Activated CD4-positive, alpha-beta T cell treated with anti-CD3 and anti-CD28 coated beads, Interleukin-2, amount 10 ng/mL, durations not matched to agents 7 days and 5 days (primary cell): ENCODE measurements around the gene GATD1. TPM values are rescaled to one million over a fixed set of nuclear protein-coding genes. Genes with fewer than 3 reads are reported as not detected.

Experiments
- CTCF ChIA-PET: fragments of 350-600 bp; sonication (Branson Sonifier 250); formaldehyde crosslinking; loops from one replicate; lab custom pipeline; 2021; ENCODE audit warnings: antibody characterized with exemption; lab: Charles Lee
- POLR2A ChIA-PET: fragments of 350-600 bp; sonication (Branson Sonifier 250); formaldehyde crosslinking; loops from one replicate; lab custom pipeline; 2021; ENCODE audit warnings: antibody characterized with exemption; lab: Charles Lee
- DNase-seq: peaks from one replicate; pipeline ENCODE4 v3.0.0-alpha.2; 2020
- H3K27ac Mint-ChIP-seq: one replicate; pipeline ENCODE4 v1.8.0; 2021; ENCODE audit warnings: mild to moderate bottlenecking, moderate library complexity, mixed read lengths
- H3K27me3 Mint-ChIP-seq: one replicate; pipeline ENCODE4 v1.8.0; 2021; ENCODE audit warnings: mixed read lengths
- H3K36me3 Mint-ChIP-seq: one replicate; pipeline ENCODE4 v1.8.0; 2021; ENCODE audit warnings: low read depth, mixed read lengths
- H3K4me1 Mint-ChIP-seq: one replicate; pipeline ENCODE4 v1.8.0; 2021; ENCODE audit warnings: mixed read lengths
- H3K4me3 Mint-ChIP-seq: one replicate; pipeline ENCODE4 v1.8.0; 2021; ENCODE audit warnings: mild to moderate bottlenecking, moderate library complexity, mixed read lengths
- H3K9me3 Mint-ChIP-seq: one replicate; pipeline ENCODE4 v1.8.0; 2021; ENCODE audit warnings: mixed read lengths
- total RNA-seq, 2 experiments: library from RNA; stranded (reverse); gene quantifications; one replicate each; pipeline ENCODE4 v1.2.3, GENCODE V29; 2021

The GATD1 gene
- total RNA-seq, 2 experiments from 2014 or later: 58.2 to 62.1 TPM

GRCh38 chr11:722346-722811 is 54.9 kb downstream of the GATD1 start:
- no peak overlapping the region for H3K27ac Mint-ChIP-seq
- peaks cover 27% of the 10 kb centered on the region for H3K27me3 Mint-ChIP-seq
- H3K4me3 Mint-ChIP-seq: no peak overlapping the region
- H3K9me3 Mint-ChIP-seq: no peaks in the 10 kb centered on the region
- no peak for DNase-seq
- H3K4me1 Mint-ChIP-seq: peaks cover 21% of the 10 kb centered on the region
- POLR2A ChIA-PET: no interaction called here
- H3K36me3 Mint-ChIP-seq: no peaks in the 10 kb centered on the region
- CTCF ChIA-PET: interaction anchor here (0.8 to 3.4 kb wide), 10 partner anchors 10 to 168 kb away, joined by 3 to 16 read pairs (median 4); partner anchors contain the start of genes DEAF1, EPS8L2 and TMEM80

GRCh38 chr11:721741-722345 is 55.4 kb downstream of the GATD1 start:
- no peak overlapping the region for H3K27ac Mint-ChIP-seq
- no peaks in the 10 kb centered on the region for H3K36me3 Mint-ChIP-seq
- no peaks in the 10 kb centered on the region for H3K9me3 Mint-ChIP-seq
- peaks cover 27% of the 10 kb centered on the region for H3K27me3 Mint-ChIP-seq
- H3K4me3 Mint-ChIP-seq: no peak overlapping the region
- POLR2A ChIA-PET: no interaction called here
- peaks cover 19% of the 10 kb centered on the region for H3K4me1 Mint-ChIP-seq
- CTCF ChIA-PET: interaction anchor here (1.0 to 3.4 kb wide), 9 partner anchors 10 to 167 kb away, joined by 3 to 16 read pairs (median 4); partner anchors contain the start of genes DEAF1 and TMEM80
- DNase-seq: peak; percentile 63

- Mint-ChIP-seq H3K9me3 (no peaks in the 10 kb centered on the region), H3K36me3 (no peaks in the 10 kb centered on the region), H3K27ac (no peak overlapping the region), H3K4me3 (no peak overlapping the region), H3K4me1 (peaks cover 16% of the 10 kb centered on the region), H3K27me3 (peaks cover 29% of the 10 kb centered on the region)
- POLR2A ChIA-PET: no interaction called here
- DNase-seq: no peak
- CTCF ChIA-PET: interaction anchor here (1.3 to 3.4 kb wide), 6 partner anchors 9 to 167 kb away, joined by 3 to 16 read pairs (median 4); partner anchors contain the start of genes DEAF1 and TMEM80
Observed at GRCh38 chr11:721247-721740, 56.0 kb downstream of the GATD1 start.

GRCh38 chr11:720642-721246 is 56.5 kb downstream of the GATD1 start:
- Mint-ChIP-seq H3K27me3 (peaks cover 29% of the 10 kb centered on the region), H3K27ac (no peak overlapping the region), H3K4me3 (no peak overlapping the region), H3K9me3 (no peaks in the 10 kb centered on the region), H3K36me3 (no peaks in the 10 kb centered on the region), H3K4me1 (peaks cover 16% of the 10 kb centered on the region)
- CTCF ChIA-PET: interaction anchor here (1.3 to 2.0 kb wide), 3 partner anchors 9 to 166 kb away, joined by 3 to 8 read pairs (median 4); no protein-coding TSS in a partner anchor
- POLR2A ChIA-PET: no interaction called here
- DNase-seq: peak; percentile 26

GRCh38 chr11:720017-720641 is 57.2 kb downstream of the GATD1 start:
- peaks cover 28% of the 10 kb centered on the region for H3K27me3 Mint-ChIP-seq
- no peak for DNase-seq
- H3K36me3 Mint-ChIP-seq: no peaks in the 10 kb centered on the region
- no peak overlapping the region for H3K4me3 Mint-ChIP-seq
- H3K27ac Mint-ChIP-seq: no peak overlapping the region
- ChIA-PET CTCF (interaction anchor here (1.3 to 1.7 kb wide), 3 partner anchors 16 to 166 kb away, joined by 3 to 5 read pairs (median 4); no protein-coding TSS in a partner anchor), POLR2A (no interaction called here)
- peaks cover 3% of the 10 kb centered on the region for H3K9me3 Mint-ChIP-seq
- H3K4me1 Mint-ChIP-seq: peaks cover 14% of the 10 kb centered on the region

- peaks cover 3% of the 10 kb centered on the region for H3K9me3 Mint-ChIP-seq
- peaks cover 28% of the 10 kb centered on the region for H3K27me3 Mint-ChIP-seq
- peak overlapping the region; percentile 48 for H3K27ac Mint-ChIP-seq
- peaks cover 14% of the 10 kb centered on the region for H3K4me1 Mint-ChIP-seq
- peak overlapping the region; percentile 25 for H3K4me3 Mint-ChIP-seq
- no peak for DNase-seq
- H3K36me3 Mint-ChIP-seq: no peaks in the 10 kb centered on the region
- ChIA-PET CTCF (interaction anchor here (0.7 to 1.7 kb wide), 2 partner anchors 164 to 482 kb away, joined by 4 to 5 read pairs; no protein-coding TSS in a partner anchor), POLR2A (no interaction called here)
Observed at GRCh38 chr11:719214-720016, 57.9 kb downstream of the GATD1 start.

Other genes starting within 250 kb of the GATD1 start
- 10 to 100 TPM; 51.7 to 63.5 TPM for gene HRAS, start 241.9 kb downstream of the GATD1 start, total RNA-seq
- gene LRRC56, start 240.0 kb downstream of the GATD1 start, total RNA-seq: 1 to 10 TPM; 2.0 to 2.1 TPM
- gene LMNTD2, start 216.7 kb downstream of the GATD1 start, total RNA-seq: 1 to 10 TPM; 3.4 to 4.8 TPM
- 10 to 100 TPM; 30.7 to 38.1 TPM for gene RASSF7, start 216.5 kb downstream of the GATD1 start, total RNA-seq
- gene PHRF1, start 201.0 kb downstream of the GATD1 start, total RNA-seq: 10 to 100 TPM; 46.8 to 48.6 TPM
- 100 to 1,000 TPM; 152 to 154 TPM for gene IRF7, start 161.5 kb downstream of the GATD1 start, total RNA-seq
- gene CDHR5, start 152.5 kb downstream of the GATD1 start, total RNA-seq: not detected
- gene SCT, start 150.3 kb downstream of the GATD1 start, total RNA-seq: not detected
- under 1 TPM; 0.21 to 0.30 TPM for gene DRD4, start 140.2 kb downstream of the GATD1 start, total RNA-seq
- 10 to 100 TPM; 44.0 to 48.8 TPM for gene DEAF1, start 82.3 kb downstream of the GATD1 start, total RNA-seq
- 10 to 100 TPM; 39.1 to 44.7 TPM for gene TMEM80, start 81.7 kb downstream of the GATD1 start, total RNA-seq
- gene EPS8L2, start 71.3 kb downstream of the GATD1 start, total RNA-seq: 10 to 100 TPM in 1 of 2 experiments, 1 to 10 TPM in 1; 7.8 to 11.9 TPM
- gene TALDO1, start 30.0 kb downstream of the GATD1 start, total RNA-seq: 100 to 1,000 TPM; 219 to 268 TPM
- gene CEND1, start 12.6 kb upstream of the GATD1 start, total RNA-seq: under 1 TPM; 0.20 to 0.60 TPM
- gene SLC25A22, start 20.8 kb upstream of the GATD1 start, total RNA-seq: 10 to 100 TPM; 45.9 to 49.1 TPM
- gene PIDD1, start 27.7 kb upstream of the GATD1 start, total RNA-seq: 10 to 100 TPM; 47.9 to 60.4 TPM
- 1,000 to 10,000 TPM; 1,927 to 2,229 TPM for gene RPLP2, start 32.5 kb upstream of the GATD1 start, total RNA-seq
- 10 to 100 TPM; 68.9 to 71.9 TPM for gene PNPLA2, start 41.4 kb upstream of the GATD1 start, total RNA-seq
- gene CRACR2B, start 50.4 kb upstream of the GATD1 start, total RNA-seq: 1 to 10 TPM; 7.7 to 8.1 TPM
- 10 to 100 TPM; 35.4 to 37.6 TPM for gene CD151, start 55.5 kb upstream of the GATD1 start, total RNA-seq
- gene POLR2L, start 65.0 kb upstream of the GATD1 start, total RNA-seq: 10 to 100 TPM; 90.3 to 96.0 TPM
- 1 to 10 TPM; 7.7 to 7.9 TPM for gene TSPAN4, start 65.4 kb upstream of the GATD1 start, total RNA-seq
- gene CHID1, start 133.3 kb upstream of the GATD1 start, total RNA-seq: 10 to 100 TPM; 42.6 to 45.5 TPM
- gene AP2A2, start 148.4 kb upstream of the GATD1 start, total RNA-seq: 10 to 100 TPM; 60.1 to 66.7 TPM